Kidney glomerular epithelial cell (primary cell): ENCODE measurements around the gene TRAF5.

Experiments
- DNase-seq: peaks from one replicate; lab custom pipeline; 2025; lab: John Stamatoyannopoulos, UW

TRAF5 gene

GRCh38 chr1:211328084-211328694 is 1.6 kb downstream of the TRAF5 start:
- no peak for DNase-seq

GRCh38 chr1:211328866-211329475 is 2.3 kb downstream of the TRAF5 start:
- no peak for DNase-seq

GRCh38 chr1:211329764-211330201 is 3.1 kb downstream of the TRAF5 start:
- no peak for DNase-seq

- DNase-seq = no peak
Measured at GRCh38 chr1:211330282-211330936, 3.8 kb downstream of the TRAF5 start.

- DNase-seq = no peak
Measured at GRCh38 chr1:211331011-211331709, 4.5 kb downstream of the TRAF5 start.

GRCh38 chr1:211332036-211332616 is 5.5 kb downstream of the TRAF5 start:
- DNase-seq = no peak

- DNase-seq = no peak
Measured at GRCh38 chr1:211332830-211333229, 6.2 kb downstream of the TRAF5 start.

- DNase-seq = no peak
Measured at GRCh38 chr1:211333906-211334305, 7.3 kb downstream of the TRAF5 start.

DNA sequence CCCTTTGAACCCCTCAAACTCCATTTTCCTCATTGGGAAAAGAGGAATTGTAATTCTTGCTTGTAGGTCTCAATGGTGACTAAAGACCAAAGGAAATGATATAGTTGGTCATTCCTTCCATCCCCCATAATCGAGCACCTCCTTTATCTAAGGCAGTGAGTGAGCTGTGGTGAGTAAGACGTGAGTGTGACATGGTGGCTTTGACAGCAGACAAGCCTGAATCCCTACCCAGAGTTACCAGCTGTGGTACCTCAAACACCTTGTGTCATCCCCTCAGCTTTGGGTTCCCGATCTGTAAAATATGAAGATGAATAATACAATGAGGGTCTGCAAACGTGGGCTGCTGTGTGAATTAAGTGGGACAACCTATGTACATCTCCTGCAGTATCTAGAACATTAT is 8.4 kb downstream of the TRAF5 start:
- DNase-seq = no peak

- no peak for DNase-seq
Measured at GRCh38 chr1:211335522-211336157, 9.0 kb downstream of the TRAF5 start.

DNA sequence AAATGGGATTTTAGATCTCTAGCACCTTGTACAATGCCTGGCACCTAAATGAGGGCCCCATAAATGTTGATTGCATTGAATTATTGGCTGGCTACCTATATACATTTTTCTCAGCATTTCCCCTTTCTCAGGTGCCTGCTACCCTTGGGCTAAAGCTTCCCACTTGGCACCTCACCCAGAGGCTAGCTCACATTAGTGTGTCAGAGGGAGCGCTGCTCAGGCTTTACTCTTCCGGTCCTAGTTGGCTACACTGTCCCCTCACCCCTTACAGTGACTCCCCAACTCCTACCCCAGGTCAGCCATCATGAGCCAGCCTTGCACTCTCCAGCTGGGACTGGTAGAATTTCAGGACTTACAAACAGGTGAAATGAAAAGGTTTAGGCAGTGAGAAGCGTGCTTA is 9.5 kb downstream of the TRAF5 start:
- DNase-seq = no peak

DNA sequence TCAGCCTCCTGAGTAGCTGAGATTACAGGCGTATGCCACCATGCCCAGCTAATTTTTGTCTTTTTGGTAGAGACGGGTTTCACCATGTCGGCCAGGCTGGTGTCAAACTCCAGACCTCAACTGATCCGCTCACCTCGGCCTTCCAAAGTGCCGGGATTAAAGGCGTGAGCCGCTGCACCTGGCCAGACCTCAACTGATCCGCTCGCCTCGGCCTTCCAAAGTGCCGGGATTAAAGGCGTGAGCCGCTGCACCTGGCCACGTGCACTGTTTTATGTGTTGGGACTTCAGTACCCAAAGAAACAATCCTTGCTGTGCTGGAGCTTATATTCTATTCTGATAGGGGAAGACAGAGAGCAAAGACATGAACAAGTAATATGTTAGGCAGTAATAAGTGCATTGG is 10.1 kb downstream of the TRAF5 start:
- no peak for DNase-seq

- no peak for DNase-seq
Measured at GRCh38 chr1:211337430-211338223, 11.0 kb downstream of the TRAF5 start.

GRCh38 chr1:211338224-211338620 is 11.6 kb downstream of the TRAF5 start:
- DNase-seq = no peak

GRCh38 chr1:211339631-211340041 is 13.0 kb downstream of the TRAF5 start:
- no peak for DNase-seq

- DNase-seq = no peak
Measured at GRCh38 chr1:211340622-211341507, 14.2 kb downstream of the TRAF5 start.

DNA sequence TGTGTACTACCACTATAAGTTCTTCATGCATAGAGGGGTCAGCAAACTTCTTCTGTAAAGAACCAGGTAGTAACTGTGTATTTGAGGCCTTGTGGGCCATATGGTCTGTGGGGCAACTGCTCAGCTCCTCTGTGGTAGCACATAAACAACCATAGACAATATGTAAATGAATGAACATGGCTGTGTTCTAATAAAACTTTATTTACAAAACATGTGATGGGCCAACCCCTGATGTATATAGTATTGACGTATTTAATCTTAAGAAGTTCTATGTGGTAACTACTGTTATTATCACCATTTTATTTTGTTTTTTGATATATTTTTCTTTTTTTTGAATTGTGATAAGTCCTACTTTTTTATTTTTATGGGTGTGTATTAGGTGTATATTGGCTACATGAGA is 15.4 kb downstream of the TRAF5 start:
- no peak for DNase-seq

DNA sequence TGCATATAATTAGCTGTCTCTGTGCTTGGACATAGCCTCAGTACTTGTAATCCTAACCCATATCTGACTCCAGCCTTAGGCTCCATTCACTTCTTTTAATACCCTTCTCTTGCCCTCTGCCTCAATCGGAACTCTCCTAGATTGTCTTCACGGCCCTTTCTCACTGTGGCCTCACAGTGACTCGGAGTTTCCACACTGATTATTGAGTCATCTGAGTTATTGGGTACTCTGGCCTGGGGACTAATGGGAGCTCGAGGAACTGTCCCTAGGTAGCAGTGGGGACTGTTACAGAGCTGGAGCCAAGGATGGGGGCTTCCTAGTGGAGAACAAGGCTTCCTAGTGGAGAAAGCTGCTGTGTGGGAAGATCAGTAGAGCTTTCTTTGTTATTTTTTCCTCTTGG is 17.0 kb downstream of the TRAF5 start:
- DNase-seq = no peak

DNA sequence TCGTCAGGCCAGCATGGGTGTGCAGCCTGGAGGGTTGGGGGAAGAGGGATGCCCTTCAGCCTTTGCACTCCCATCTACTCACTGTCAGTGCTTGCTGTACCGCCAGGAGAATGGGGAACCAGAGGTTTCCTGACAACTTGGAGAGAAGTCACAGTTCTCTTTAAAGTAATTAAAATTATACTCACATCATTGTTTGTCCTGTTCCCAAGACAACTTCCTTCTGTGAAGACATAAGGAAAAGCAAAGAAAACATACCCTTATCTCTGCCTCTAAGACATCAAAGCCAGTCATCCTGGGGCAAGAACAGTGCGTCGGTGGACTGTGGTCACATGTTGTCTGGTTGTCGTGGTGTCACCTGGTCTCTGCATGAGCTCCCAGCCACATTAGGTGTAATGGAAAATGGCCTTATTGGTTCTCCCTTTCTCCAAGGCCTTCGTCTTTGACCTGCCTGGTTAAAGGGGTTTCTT is 17.6 kb downstream of the TRAF5 start:
- no peak for DNase-seq

- DNase-seq = no peak
Measured at GRCh38 chr1:211345719-211346118, 19.1 kb downstream of the TRAF5 start.
